K562 (cell line): ENCODE data around the gene PPY.

Source experiments
- BMI1 ChIP-seq: fragments of 150-350 bp; IDR thresholded peaks from 2 replicates; pipeline ENCODE4 v1.6.1; 2014; ENCODE audit warnings: low read length
- HDAC2 ChIP-seq: fragments of 450-650 bp; IDR thresholded peaks from 2 replicates; pipeline ENCODE4 v1.6.1; 2016; ENCODE audit warnings: mild to moderate bottlenecking
- PYGO2 ChIP-seq: fragments of 450-650 bp; IDR thresholded peaks from 2 replicates; pipeline ENCODE4 v1.6.1; 2016; ENCODE audit warnings: mild to moderate bottlenecking, missing genetic modification characterization, moderate library complexity, missing compliant biosample characterization
- RFX1 ChIP-seq: fragments of 450-650 bp; IDR thresholded peaks from 2 replicates; pipeline ENCODE4 v1.6.1; 2016; ENCODE audit warnings: mild to moderate bottlenecking, moderate library complexity
- SRSF1 ChIP-seq: fragments of 200-400 bp; formaldehyde crosslinking; IDR thresholded peaks from 2 replicates; pipeline ENCODE4 v1.6.1; 2017; ENCODE audit warnings: mild to moderate bottlenecking, low read depth, low read length, moderate library complexity
- TBP ChIP-seq: optimal IDR thresholded peaks from 2 replicates; pipeline ENCODE3; 2011; ENCODE audit warnings: low read depth, low read length, improper control_type of control experiment
- TF ChIP-seq, protein P1 (sequence below): sonication (generic); formaldehyde crosslinking; IDR thresholded peaks from 2 replicates; pipeline ENCODE4 v1.4.0; 2020; ENCODE audit warnings: mild to moderate bottlenecking, missing genetic modification reagents
- TF ChIP-seq, protein P2 (sequence below), 3 experiments: IDR thresholded peaks in 2 of 3; conservative IDR thresholded peaks in 1 of 3; 2 replicates each; pipeline ENCODE4 v1.5.1; 2011 to 2012; ENCODE audit warnings: low read length in 3 of 3, mild to moderate bottlenecking in 3 of 3, control low read depth in 2 of 3, improper control_type of control experiment in 1 of 3, inconsistent platforms in 1 of 3, low read depth in 1 of 3, mixed read lengths in 1 of 3, moderate library complexity in 1 of 3; ENCODE audit not compliant: insufficient read depth in 2 of 3
- TF ChIP-seq, protein P3 (sequence below): sonication (generic); formaldehyde crosslinking; IDR thresholded peaks from 2 replicates; pipeline ENCODE4 v1.8.1; 2022; ENCODE audit warnings: missing genetic modification reagents

DNA sequence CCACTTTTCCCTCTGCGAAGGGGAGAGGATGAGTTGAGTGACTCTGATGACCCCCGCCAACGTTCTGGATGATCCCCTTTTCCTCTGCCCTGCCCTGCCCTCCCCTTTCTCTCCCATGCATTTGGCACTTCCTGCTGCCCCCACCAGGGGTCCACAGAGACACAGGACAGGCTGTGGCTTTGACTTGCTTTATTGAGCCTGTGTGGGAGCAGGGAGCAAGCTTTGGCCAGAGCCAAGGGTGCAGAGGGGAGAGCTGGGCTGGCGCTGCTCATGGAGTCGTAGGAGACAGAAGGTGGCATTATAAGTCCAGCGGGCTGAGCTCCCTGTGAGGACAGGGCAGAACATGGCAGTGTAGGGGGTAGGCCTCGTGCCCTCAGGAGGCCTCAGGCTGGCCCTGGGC, 1.6 kb downstream of the PPY start:
- TF ChIP-seq TBP (no peak), RFX1 (no peak), BMI1 (no peak), HDAC2 (no peak), SRSF1 (no peak), PYGO2 (tag) (no peak)
- TF ChIP-seq, protein P1, sequence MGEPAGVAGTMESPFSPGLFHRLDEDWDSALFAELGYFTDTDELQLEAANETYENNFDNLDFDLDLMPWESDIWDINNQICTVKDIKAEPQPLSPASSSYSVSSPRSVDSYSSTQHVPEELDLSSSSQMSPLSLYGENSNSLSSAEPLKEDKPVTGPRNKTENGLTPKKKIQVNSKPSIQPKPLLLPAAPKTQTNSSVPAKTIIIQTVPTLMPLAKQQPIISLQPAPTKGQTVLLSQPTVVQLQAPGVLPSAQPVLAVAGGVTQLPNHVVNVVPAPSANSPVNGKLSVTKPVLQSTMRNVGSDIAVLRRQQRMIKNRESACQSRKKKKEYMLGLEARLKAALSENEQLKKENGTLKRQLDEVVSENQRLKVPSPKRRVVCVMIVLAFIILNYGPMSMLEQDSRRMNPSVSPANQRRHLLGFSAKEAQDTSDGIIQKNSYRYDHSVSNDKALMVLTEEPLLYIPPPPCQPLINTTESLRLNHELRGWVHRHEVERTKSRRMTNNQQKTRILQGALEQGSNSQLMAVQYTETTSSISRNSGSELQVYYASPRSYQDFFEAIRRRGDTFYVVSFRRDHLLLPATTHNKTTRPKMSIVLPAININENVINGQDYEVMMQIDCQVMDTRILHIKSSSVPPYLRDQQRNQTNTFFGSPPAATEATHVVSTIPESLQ: no peak
- TF ChIP-seq, protein P2, sequence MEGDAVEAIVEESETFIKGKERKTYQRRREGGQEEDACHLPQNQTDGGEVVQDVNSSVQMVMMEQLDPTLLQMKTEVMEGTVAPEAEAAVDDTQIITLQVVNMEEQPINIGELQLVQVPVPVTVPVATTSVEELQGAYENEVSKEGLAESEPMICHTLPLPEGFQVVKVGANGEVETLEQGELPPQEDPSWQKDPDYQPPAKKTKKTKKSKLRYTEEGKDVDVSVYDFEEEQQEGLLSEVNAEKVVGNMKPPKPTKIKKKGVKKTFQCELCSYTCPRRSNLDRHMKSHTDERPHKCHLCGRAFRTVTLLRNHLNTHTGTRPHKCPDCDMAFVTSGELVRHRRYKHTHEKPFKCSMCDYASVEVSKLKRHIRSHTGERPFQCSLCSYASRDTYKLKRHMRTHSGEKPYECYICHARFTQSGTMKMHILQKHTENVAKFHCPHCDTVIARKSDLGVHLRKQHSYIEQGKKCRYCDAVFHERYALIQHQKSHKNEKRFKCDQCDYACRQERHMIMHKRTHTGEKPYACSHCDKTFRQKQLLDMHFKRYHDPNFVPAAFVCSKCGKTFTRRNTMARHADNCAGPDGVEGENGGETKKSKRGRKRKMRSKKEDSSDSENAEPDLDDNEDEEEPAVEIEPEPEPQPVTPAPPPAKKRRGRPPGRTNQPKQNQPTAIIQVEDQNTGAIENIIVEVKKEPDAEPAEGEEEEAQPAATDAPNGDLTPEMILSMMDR (IDR thresholded peaks at IDR 0.05 in 2 of 3, conservative IDR thresholded peaks at IDR 0.05 in 1 of 3; ENCODE audit: insufficient read depth in 2 of 3, low read depth in 1 of 3, low read length in 3 of 3): peak; percentile 76 to 87 (median 79)
- TF ChIP-seq, protein P3, sequence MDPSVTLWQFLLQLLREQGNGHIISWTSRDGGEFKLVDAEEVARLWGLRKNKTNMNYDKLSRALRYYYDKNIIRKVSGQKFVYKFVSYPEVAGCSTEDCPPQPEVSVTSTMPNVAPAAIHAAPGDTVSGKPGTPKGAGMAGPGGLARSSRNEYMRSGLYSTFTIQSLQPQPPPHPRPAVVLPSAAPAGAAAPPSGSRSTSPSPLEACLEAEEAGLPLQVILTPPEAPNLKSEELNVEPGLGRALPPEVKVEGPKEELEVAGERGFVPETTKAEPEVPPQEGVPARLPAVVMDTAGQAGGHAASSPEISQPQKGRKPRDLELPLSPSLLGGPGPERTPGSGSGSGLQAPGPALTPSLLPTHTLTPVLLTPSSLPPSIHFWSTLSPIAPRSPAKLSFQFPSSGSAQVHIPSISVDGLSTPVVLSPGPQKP (CRISPR knock-in tag): no peak
